Measurements from ENCODE around the gene ZSWIM8.
"Not testable (repeated sequence)": the region's sequence is repeated elsewhere in the genome, so short reads cannot be mapped to it uniquely, and the experiment has no call there.

Gene ZSWIM8

DNA sequence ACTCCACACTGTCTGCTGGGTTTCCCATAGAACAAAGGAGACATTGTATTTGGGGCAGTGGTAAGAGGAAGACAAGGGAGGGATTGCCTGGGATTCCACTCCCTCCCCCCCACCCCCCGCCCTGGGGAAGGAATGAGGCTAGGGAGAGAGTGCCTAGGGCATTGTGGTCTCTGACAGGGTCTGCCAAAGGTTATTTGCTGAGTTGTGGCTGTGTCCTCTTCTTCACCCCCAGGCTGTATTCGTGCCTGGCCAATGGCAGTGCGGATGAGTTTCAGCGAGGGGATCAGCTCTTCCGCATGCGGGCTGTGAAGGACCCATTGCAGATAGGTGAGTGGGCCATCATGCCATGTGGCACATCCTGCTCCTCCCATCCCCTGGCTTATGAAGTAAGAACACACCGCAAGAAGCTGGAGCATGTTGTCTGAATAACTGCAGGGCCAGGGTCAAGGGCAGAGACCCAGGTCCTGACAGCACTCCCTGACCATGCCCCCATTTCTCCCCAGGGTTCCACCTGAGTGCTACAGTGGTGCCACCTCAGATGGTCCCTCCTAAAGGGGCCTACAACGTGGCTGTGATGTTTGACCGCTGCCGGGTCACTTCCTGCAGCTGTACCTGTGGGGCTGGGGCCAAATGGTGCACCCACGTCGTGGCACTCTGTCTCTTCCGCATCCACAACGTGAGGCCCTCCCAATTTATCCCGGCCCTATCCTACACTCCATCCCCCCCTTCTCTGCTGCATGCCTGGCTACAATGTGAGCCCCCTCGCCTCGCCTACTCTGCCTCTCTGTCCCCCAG is 3.7 kb downstream of the ZSWIM8 start:
- H3K4me3 ChIP-seq (ENCODE audit: low read depth, low read length) = no peak overlapping the region
- in situ Hi-C loops (cut with HindIII; ENCODE audit: low sequenced_read_pairs) = no loop called here
- TF ChIP-seq, protein P1, sequence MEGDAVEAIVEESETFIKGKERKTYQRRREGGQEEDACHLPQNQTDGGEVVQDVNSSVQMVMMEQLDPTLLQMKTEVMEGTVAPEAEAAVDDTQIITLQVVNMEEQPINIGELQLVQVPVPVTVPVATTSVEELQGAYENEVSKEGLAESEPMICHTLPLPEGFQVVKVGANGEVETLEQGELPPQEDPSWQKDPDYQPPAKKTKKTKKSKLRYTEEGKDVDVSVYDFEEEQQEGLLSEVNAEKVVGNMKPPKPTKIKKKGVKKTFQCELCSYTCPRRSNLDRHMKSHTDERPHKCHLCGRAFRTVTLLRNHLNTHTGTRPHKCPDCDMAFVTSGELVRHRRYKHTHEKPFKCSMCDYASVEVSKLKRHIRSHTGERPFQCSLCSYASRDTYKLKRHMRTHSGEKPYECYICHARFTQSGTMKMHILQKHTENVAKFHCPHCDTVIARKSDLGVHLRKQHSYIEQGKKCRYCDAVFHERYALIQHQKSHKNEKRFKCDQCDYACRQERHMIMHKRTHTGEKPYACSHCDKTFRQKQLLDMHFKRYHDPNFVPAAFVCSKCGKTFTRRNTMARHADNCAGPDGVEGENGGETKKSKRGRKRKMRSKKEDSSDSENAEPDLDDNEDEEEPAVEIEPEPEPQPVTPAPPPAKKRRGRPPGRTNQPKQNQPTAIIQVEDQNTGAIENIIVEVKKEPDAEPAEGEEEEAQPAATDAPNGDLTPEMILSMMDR (IDR thresholded peaks at IDR 0.05; ENCODE audit: low read depth, low read length) = no peak
- DNase-seq (ENCODE audit: low read depth, low spot score) = no peak

GRCh38 chr10:73789659-73790055 is 4.3 kb downstream of the ZSWIM8 start:
- no peak for DNase-seq (ENCODE audit: low read depth, low spot score)
- in situ Hi-C loops (cut with HindIII; ENCODE audit: low sequenced_read_pairs) = no loop called here
- TF ChIP-seq, protein P1 (IDR thresholded peaks at IDR 0.05; ENCODE audit: low read depth, low read length) = no peak
- H3K4me3 ChIP-seq (ENCODE audit: low read depth, low read length) = no peak overlapping the region

DNA sequence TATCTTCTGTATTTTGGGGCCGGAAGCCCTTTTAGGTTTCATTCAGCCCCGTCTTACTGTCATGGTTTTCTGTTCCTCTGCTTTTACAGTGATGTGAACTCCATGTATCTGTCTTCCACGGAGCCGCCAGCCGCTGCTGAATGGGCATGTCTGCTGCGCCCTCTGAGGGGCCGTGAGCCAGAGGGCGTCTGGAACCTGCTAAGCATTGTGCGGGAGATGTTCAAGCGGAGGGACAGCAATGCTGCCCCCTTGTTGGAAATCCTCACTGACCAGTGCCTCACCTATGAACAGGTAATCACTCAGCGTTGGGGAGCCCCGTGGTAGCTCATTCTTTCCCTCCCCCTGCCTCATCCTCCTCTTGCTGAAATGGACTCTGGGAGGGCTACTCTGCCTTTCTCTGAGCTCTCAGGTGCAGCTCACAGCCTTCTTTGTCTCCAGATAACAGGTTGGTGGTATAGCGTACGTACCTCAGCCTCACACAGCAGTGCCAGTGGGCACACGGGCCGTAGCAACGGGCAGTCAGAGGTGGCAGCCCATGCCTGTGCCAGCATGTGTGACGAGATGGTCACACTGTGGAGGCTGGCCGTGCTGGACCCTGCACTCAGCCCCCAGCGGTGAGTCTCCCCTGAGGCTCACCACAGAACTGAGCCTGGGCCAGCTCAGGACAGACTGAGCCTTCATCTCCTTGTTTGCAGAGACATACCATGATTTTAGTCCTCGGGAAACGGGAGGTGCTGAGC is 5.7 kb downstream of the ZSWIM8 start:
- TF ChIP-seq, protein P1 (IDR thresholded peaks at IDR 0.05; ENCODE audit: low read depth, low read length) = no peak
- H3K4me3 ChIP-seq (ENCODE audit: low read depth, low read length) = no peak overlapping the region
- in situ Hi-C loops (cut with HindIII; ENCODE audit: low sequenced_read_pairs) = no loop called here
- DNase-seq (ENCODE audit: low read depth, low spot score) = no peak

GRCh38 chr10:73791871-73792400 is 6.5 kb downstream of the ZSWIM8 start:
- no peak overlapping the region for H3K4me3 ChIP-seq (ENCODE audit: low read depth, low read length)
- in situ Hi-C loops (cut with HindIII; ENCODE audit: low sequenced_read_pairs) = no loop called here
- DNase-seq (ENCODE audit: low read depth, low spot score) = no peak
- TF ChIP-seq, protein P1 (IDR thresholded peaks at IDR 0.05; ENCODE audit: low read depth, low read length) = no peak

DNA sequence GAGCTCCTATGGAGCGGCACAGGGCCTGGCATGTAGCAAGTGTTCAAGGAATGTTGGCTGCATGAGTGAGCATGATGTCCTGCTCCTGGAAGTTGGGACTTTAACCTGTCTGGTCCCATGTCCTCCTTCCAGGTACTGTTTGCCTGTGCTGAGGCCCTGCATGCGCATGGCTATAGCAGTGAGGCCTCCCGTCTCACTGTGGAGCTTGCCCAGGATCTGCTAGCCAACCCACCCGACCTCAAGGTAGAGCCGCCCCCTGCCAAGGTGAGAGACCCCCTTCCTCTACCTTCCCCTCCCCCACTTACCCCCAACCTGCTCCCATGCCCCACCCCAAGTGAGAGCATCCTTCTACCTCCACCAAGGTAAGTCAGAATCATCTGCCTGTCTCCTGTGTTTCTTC is 8.1 kb downstream of the ZSWIM8 start:
- TF ChIP-seq, protein P1 (IDR thresholded peaks at IDR 0.05; ENCODE audit: low read depth, low read length) = no peak
- in situ Hi-C loops (cut with HindIII; ENCODE audit: low sequenced_read_pairs) = no loop called here
- no peak overlapping the region for H3K4me3 ChIP-seq (ENCODE audit: low read depth, low read length)
- no peak for DNase-seq (ENCODE audit: low read depth, low spot score)

GRCh38 chr10:73795491-73795890 is 10.1 kb downstream of the ZSWIM8 start:
- not testable (repeated sequence) for H3K4me3 ChIP-seq (ENCODE audit: low read depth, low read length)

GRCh38 chr10:73796035-73796434 is 10.6 kb downstream of the ZSWIM8 start:
- DNase-seq (ENCODE audit: low read depth, low spot score); H3K4me3 ChIP-seq (ENCODE audit: low read depth, low read length); in situ Hi-C loops (cut with HindIII; ENCODE audit: low sequenced_read_pairs): not testable (repeated sequence)

More at GRCh38 chr10:73795491-73795890, 10.1 kb downstream of the ZSWIM8 start:
- DNase-seq (ENCODE audit: low read depth, low spot score); in situ Hi-C loops (cut with HindIII; ENCODE audit: low sequenced_read_pairs): not testable (repeated sequence)
